K562 (cell line): ENCODE measurements around the gene TNN. TPM values are rescaled to one million over a fixed set of nuclear protein-coding genes. Genes with fewer than 3 reads are reported as not detected.

ENCODE experiments used
- AFF1 ChIP-seq, 2 experiments: fragments of 450-650 bp; IDR thresholded peaks; 2 replicates each; pipeline ENCODE4 v1.6.1; 2018; ENCODE audit warnings: mild to moderate bottlenecking in 2 of 2, low read depth in 1 of 2; ENCODE audit not compliant: partially characterized antibody in 2 of 2
- CHD4 ChIP-seq: fragments of 200-600 bp; sonication (generic); IDR thresholded peaks from 3 replicates; pipeline ENCODE4 v1.6.1; 2012; ENCODE audit warnings: low read depth, mild to moderate bottlenecking, mixed read lengths, low read length, inconsistent platforms; ENCODE audit not compliant: insufficient read depth, insufficient replicate concordance, poor library complexity, severe bottlenecking
- HNRNPLL ChIP-seq: fragments of 200-400 bp; formaldehyde crosslinking; IDR thresholded peaks from 2 replicates; pipeline ENCODE4 v1.6.1; 2017; ENCODE audit warnings: low read length, low read depth, mild to moderate bottlenecking; ENCODE audit not compliant: poor library complexity, severe bottlenecking
- KLF10 ChIP-seq: fragments of 250-450 bp; sonication (Bioruptor Pico); IDR thresholded peaks from 2 replicates; pipeline ENCODE4 v1.6.1; 2021; ENCODE audit warnings: matching md5 sums
- MBD1 ChIP-seq: fragments of 250-450 bp; sonication (Bioruptor Pico); IDR thresholded peaks from 2 replicates; pipeline ENCODE4 v1.8.0; 2022; ENCODE audit warnings: inconsistent platforms
- NFXL1 ChIP-seq: fragments of 450-650 bp; formaldehyde crosslinking; IDR thresholded peaks from 2 replicates; pipeline ENCODE4 v1.4.0; 2021; ENCODE audit warnings: mild to moderate bottlenecking
- PHTF2 ChIP-seq: fragments of 250-450 bp; sonication (Bioruptor Pico); IDR thresholded peaks from 2 replicates; pipeline ENCODE4 v1.5.0; 2021; ENCODE audit warnings: mild to moderate bottlenecking
- PRMT5 ChIP-seq: sonication (generic); formaldehyde crosslinking; IDR thresholded peaks from 2 replicates; pipeline ENCODE4 v1.5.0; 2020; ENCODE audit warnings: missing genetic modification reagents
- PURB ChIP-seq: sonication (generic); formaldehyde crosslinking; IDR thresholded peaks from 2 replicates; pipeline ENCODE4 v1.9.0; 2021; ENCODE audit warnings: low read depth, mild to moderate bottlenecking, missing genetic modification reagents
- RUNX1 ChIP-seq: sonication (generic); IDR thresholded peaks from 2 replicates; pipeline ENCODE4 v1.6.1; 2016; ENCODE audit warnings: antibody characterized with exemption, low read depth
- SMARCE1 ChIP-seq: fragments of 450-650 bp; IDR thresholded peaks from 2 replicates; pipeline ENCODE4 v1.7.1; 2016; ENCODE audit warnings: mild to moderate bottlenecking
- TBL1XR1 ChIP-seq, 2 experiments: IDR thresholded peaks; 2 replicates each; pipeline ENCODE4 v1.6.1; 2012; ENCODE audit warnings: improper control_type of control experiment in 2 of 2, low read length in 2 of 2, mild to moderate bottlenecking in 1 of 2
- TEAD2 ChIP-seq: fragments of 450-650 bp; IDR thresholded peaks from 2 replicates; pipeline ENCODE4 v1.6.1; 2016; ENCODE audit warnings: missing genetic modification characterization, control low read depth, missing compliant biosample characterization
- ZFP1 ChIP-seq: fragments of 450-650 bp; formaldehyde crosslinking; IDR thresholded peaks from 2 replicates; pipeline ENCODE4 v1.4.0; 2020; ENCODE audit warnings: mild to moderate bottlenecking, mixed read lengths
- ZKSCAN1 ChIP-seq: fragments of 150-350 bp; IDR thresholded peaks from 2 replicates; pipeline ENCODE4 v1.6.1; 2016; ENCODE audit warnings: low read depth, low read length
- ZNF197 ChIP-seq: fragments of 200-800 bp; sonication (Bioruptor generic); IDR thresholded peaks from 2 replicates; pipeline ENCODE4 v1.6.1; 2016; ENCODE audit warnings: low read depth, missing genetic modification characterization, missing compliant biosample characterization
- ZNF431 ChIP-seq: sonication (generic); formaldehyde crosslinking; IDR thresholded peaks from 2 replicates; pipeline ENCODE4 v1.8.0; 2022; ENCODE audit warnings: mild to moderate bottlenecking, missing genetic modification reagents
- ZNF707 ChIP-seq: fragments of 250-450 bp; sonication (Bioruptor Pico); conservative IDR thresholded peaks from 2 replicates; pipeline ENCODE4 v1.8.0; 2022; ENCODE audit warnings: inconsistent platforms, mild to moderate bottlenecking, moderate library complexity
- polyA plus RNA-seq, 8 experiments: library from polyadenylated mRNA; depleted of rRNA in 4 of 8; stranded (reverse) in 5 of 8; unstranded in 3 of 8; fragments of >200 nt; fragmentation: Nextera tagmentation in 2 of 8; fragmentation: Illumina TruSeq in 1 of 8; extraction: Ambion mirVana in 2 of 8; extraction: Trizol in 1 of 8; gene quantifications; 2 replicates each; pipeline versions ENCODE4 v1.2.1 to v1.2.3, GENCODE V29; 2011 to 2014; ENCODE audit warnings: inconsistent platforms in 1 of 8, missing spikeins in 1 of 8
- total RNA-seq, 7 experiments: library from RNA; depleted of rRNA in 6 of 7; stranded (reverse); fragments of >200 nt in 6 of 7; fragmentation: Illumina TruSeq in 2 of 7; extraction: Trizol in 2 of 7; gene quantifications; 2 replicates each; pipeline versions ENCODE4 v1.2.1 to v1.2.3, GENCODE V29; 2011 to 2021; ENCODE audit warnings: low replicate concordance in 1 of 7
- TF ChIP-seq, protein P1 (sequence below): sonication (generic); formaldehyde crosslinking; IDR thresholded peaks from 2 replicates; pipeline ENCODE4 v1.8.0; 2022; ENCODE audit warnings: mild to moderate bottlenecking, low read depth, missing genetic modification reagents
- TF ChIP-seq, protein P2 (sequence below): sonication (generic); formaldehyde crosslinking; IDR thresholded peaks from 2 replicates; pipeline ENCODE4 v1.8.1; 2023; ENCODE audit warnings: mild to moderate bottlenecking, missing genetic modification reagents, moderate library complexity

Gene TNN
- total and polyA plus RNA-seq, 9 of the 15 experiments (the other 6 are each of a cell fraction or from before 2014, with no cell fraction given): 0.01 to 0.09 (median 0.07) TPM; not detected in 4

DNA sequence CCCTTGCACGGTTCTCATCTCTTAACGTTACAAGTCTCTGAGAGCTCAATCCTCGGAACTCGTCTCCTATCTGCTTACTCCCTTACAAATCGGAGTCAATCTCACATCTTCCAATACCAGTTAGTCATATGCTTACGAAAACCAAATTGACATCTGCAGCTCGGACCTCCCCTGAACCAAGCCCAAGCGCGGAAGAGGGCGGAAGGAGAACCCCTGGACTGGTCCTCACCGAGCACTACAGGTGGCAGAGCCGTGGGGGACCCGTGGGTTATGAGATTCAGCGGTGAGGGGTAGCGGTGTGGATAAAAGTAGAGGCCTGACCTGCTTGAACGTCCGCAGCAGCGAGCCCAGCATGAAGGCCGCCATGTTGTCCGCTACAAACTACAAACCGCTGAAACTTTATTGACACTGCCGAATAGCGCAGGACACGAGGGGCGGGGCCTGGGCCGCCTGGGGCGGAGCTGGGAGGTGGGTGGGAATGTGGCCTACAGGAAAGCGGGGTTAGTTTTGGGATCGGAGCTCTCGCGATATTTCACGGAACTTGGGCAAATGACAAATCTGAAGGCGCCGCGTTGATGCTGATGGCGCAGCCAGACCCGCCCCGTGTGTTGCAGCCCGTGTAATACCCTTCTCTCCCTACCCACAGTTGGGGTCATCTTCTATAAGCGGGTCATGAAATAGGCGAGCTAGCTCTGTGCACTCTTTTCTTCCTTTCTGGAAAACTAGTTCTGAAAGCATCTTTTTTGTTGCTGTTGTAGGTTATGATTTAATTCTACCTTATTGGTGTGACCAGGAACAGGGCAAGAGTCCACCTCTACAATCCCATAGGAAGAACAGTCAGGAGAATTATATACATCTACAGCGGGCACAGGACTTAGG lies 44.4 kb upstream of the TNN start, which contains the start of gene MRPS14 (continued):
- TF ChIP-seq AFF1 (IDR thresholded peaks at IDR 0.05; ENCODE audit: low read depth in 1 of 2, partially characterized antibody in 2 of 2) (peak; percentile 15 to 80), PHTF2 (CRISPR knock-in tag) (no peak), ZNF431 (CRISPR knock-in tag) (peak; percentile 87), SMARCE1 (no peak; the same call in 1 of the 2 replicates), NFXL1 (CRISPR knock-in tag) (no peak), CHD4 (no peak), RUNX1 (no peak), ZKSCAN1 (peak; percentile 98), PRMT5 (CRISPR knock-in tag) (no peak), HNRNPLL (peak; percentile 54), MBD1 (CRISPR knock-in tag) (no peak), TBL1XR1 (IDR thresholded peaks at IDR 0.05; ENCODE audit: low read length in 2 of 2) (no peak; a peak in 1 of 4 replicates), PURB (CRISPR knock-in tag) (no peak), ZNF197 (no peak), KLF10 (CRISPR knock-in tag) (no peak), ZNF707 (no peak), ZFP1 (CRISPR knock-in tag) (no peak), TEAD2 (no peak)
- TF ChIP-seq, protein P1, sequence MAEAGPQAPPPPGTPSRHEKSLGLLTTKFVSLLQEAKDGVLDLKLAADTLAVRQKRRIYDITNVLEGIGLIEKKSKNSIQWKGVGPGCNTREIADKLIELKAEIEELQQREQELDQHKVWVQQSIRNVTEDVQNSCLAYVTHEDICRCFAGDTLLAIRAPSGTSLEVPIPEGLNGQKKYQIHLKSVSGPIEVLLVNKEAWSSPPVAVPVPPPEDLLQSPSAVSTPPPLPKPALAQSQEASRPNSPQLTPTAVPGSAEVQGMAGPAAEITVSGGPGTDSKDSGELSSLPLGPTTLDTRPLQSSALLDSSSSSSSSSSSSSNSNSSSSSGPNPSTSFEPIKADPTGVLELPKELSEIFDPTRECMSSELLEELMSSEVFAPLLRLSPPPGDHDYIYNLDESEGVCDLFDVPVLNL (CRISPR knock-in tag): no peak
- TF ChIP-seq, protein P2, sequence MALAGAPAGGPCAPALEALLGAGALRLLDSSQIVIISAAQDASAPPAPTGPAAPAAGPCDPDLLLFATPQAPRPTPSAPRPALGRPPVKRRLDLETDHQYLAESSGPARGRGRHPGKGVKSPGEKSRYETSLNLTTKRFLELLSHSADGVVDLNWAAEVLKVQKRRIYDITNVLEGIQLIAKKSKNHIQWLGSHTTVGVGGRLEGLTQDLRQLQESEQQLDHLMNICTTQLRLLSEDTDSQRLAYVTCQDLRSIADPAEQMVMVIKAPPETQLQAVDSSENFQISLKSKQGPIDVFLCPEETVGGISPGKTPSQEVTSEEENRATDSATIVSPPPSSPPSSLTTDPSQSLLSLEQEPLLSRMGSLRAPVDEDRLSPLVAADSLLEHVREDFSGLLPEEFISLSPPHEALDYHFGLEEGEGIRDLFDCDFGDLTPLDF (CRISPR knock-in tag): no peak
